T-helper 1 cell treated with Interleukin-12 subunit alpha and Interleukin-12 subunit beta and Interleukin-4 antibody, amounts not matched to agents 30 ng/mL and 1 ng/mL, for 36 hours (primary cell): ENCODE results near the gene BRME1. TPM values are rescaled to one million over a fixed set of nuclear protein-coding genes. Genes with fewer than 3 reads are reported as not detected.

Source experiments
- intact Hi-C: fragments of 100-400 bp; cut with micrococcal nuclease; formaldehyde crosslinking; loops from one replicate; pipeline ENCODE4 v1.15.1; 2024
- total RNA-seq: library from RNA; stranded (reverse); gene quantifications from 2 replicates; pipeline ENCODE4 v1.2.3, GENCODE V29; 2022

Gene BRME1
- total RNA-seq, 1 donor from 2014 or later: 9.8 TPM

DNA sequence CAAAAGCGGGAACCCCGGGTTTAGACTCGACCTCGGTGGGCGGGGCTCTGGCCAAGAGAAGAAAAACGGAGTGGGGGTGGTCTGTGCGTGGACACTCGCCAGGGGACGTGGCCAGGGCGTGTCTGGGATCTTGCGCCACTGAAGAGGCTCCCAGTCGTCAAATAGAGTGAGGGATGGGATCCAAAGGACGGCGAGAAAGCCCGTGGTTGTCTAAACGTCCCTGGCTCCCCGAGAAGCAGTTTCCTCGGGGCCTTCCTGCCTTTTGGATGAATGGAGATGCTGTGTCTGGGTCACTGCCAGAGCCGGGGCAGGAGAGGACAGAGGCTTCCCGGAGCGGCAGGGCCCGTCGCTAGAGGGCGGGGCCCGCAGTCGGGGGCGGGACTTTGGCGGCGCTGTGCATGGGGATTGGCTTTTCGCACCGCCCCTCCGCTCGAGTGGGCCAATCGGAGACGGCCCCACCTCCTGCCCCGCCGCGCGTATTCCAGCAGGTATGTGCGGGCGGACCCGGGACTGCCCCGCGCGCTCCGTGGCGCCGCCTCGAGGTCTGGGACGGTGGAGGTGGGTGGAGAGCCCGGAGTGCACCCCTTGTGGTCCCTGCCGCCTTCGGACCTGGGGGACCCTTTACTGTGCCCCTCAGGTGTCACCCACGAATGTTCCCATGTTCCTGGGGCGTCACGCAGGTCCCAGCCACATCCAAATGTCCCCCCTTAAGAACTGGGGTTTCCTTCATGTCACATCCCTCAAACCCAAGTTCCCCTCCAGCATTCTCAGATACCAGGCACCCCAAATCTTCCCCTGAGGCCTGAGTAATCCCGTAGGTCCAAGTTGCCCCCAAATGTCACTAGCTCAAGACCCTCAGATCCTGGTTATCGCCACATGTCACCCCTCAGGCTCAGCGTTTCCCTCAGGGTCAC, 72.3 kb downstream of the BRME1 start:
- intact Hi-C loops: loop anchor here (1.0 to 2.0 kb wide), 3 partner anchors 13 to 59 kb away; partner anchors contain the start of genes C19orf53 and ZSWIM4

Other genes with a start within 250 kb of the BRME1 start
- 43.4 and 43.6 TPM in 2 replicates for gene MRI1, start 141.6 kb downstream of the BRME1 start, total RNA-seq
- gene C19orf53, start 131.7 kb downstream of the BRME1 start, total RNA-seq: 93.5 and 107 TPM in 2 replicates
- 8.1 and 8.2 TPM in 2 replicates for gene ZSWIM4, start 110.7 kb downstream of the BRME1 start, total RNA-seq
- 0.98 and 1.0 TPM in 2 replicates for gene NANOS3, start 29.0 kb downstream of the BRME1 start, total RNA-seq
- gene CC2D1A, start 84 bp upstream of the BRME1 start, total RNA-seq: 36.3 and 37.0 TPM in 2 replicates
- gene PODNL1, start 32.3 kb upstream of the BRME1 start, total RNA-seq: 0.10 and 0.42 TPM in 2 replicates
- 69.3 and 76.4 TPM in 2 replicates for gene DCAF15, start 46.4 kb upstream of the BRME1 start, total RNA-seq
- gene RFX1, start 100.2 kb upstream of the BRME1 start, total RNA-seq: 15.9 and 16.2 TPM in 2 replicates
- not detected in 2 replicates for gene RLN3, start 122.0 kb upstream of the BRME1 start, total RNA-seq
- gene IL27RA, start 125.6 kb upstream of the BRME1 start, total RNA-seq: 146 and 147 TPM in 2 replicates
- gene PALM3, start 156.0 kb upstream of the BRME1 start, total RNA-seq: not detected in 2 replicates
- 1.5 and 1.8 TPM in 2 replicates for gene MISP3, start 166.7 kb upstream of the BRME1 start, total RNA-seq
- 0.32 and 0.34 TPM in 2 replicates for gene C19orf67, start 179.7 kb upstream of the BRME1 start, total RNA-seq
- 68.7 and 68.8 TPM in 2 replicates for gene SAMD1, start 184.6 kb upstream of the BRME1 start, total RNA-seq
- 66.4 and 72.0 TPM in 2 replicates for gene PRKACA, start 211.6 kb upstream of the BRME1 start, total RNA-seq
- 71.8 and 78.9 TPM in 2 replicates for gene ASF1B, start 230.5 kb upstream of the BRME1 start, total RNA-seq